ENCODE results near the gene SRSF7. TPM values are rescaled to one million over a fixed set of nuclear protein-coding genes. Genes with fewer than 3 reads are reported as not detected.
"Not testable (repeated sequence)": the region's sequence is repeated elsewhere in the genome, so short reads cannot be mapped to it uniquely, and the experiment has no call there.

The SRSF7 gene
- total RNA-seq, 6 donors from 2014 or later, result 44.2 to 260 (median 121) TPM

DNA sequence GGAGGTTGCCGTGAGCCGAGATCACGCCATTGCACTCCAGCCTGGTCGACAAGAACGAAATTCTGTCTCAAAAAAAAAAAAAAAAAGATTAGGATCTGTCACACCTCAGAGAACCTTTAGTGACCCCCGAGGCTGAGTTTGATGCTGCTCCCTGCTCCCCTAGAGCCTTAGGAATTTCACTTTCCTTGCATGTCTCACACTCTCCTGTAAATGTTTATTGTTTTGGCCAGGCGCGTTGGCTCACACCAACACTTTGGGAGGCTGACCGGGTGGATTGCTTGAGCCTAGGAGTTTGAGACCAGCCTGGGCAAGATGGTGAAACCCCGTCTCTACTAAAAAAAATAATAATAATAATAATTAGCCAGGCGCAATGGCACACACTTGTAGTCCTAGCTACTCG lies 31.5 kb downstream of the SRSF7 start:
- H3K4me3 ChIP-seq, result no peak overlapping the region
- H3K36me3 ChIP-seq, result no peaks in the 10 kb centered on the region
- H3K4me1 ChIP-seq, result peaks cover 9 to 20% (median 11%) of the 10 kb centered on the region in 4 donors
- DNase-seq (no peak), ATAC-seq (ENCODE audit: low FRiP score in 2 of 2) (no peak)
- TF ChIP-seq, protein P1, sequence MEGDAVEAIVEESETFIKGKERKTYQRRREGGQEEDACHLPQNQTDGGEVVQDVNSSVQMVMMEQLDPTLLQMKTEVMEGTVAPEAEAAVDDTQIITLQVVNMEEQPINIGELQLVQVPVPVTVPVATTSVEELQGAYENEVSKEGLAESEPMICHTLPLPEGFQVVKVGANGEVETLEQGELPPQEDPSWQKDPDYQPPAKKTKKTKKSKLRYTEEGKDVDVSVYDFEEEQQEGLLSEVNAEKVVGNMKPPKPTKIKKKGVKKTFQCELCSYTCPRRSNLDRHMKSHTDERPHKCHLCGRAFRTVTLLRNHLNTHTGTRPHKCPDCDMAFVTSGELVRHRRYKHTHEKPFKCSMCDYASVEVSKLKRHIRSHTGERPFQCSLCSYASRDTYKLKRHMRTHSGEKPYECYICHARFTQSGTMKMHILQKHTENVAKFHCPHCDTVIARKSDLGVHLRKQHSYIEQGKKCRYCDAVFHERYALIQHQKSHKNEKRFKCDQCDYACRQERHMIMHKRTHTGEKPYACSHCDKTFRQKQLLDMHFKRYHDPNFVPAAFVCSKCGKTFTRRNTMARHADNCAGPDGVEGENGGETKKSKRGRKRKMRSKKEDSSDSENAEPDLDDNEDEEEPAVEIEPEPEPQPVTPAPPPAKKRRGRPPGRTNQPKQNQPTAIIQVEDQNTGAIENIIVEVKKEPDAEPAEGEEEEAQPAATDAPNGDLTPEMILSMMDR (IDR thresholded peaks at IDR 0.05), result no peak
- TF ChIP-seq POLR2AphosphoS5 (IDR thresholded peaks at IDR 0.05), result no peak
- TF ChIP-seq EP300 (IDR thresholded peaks at IDR 0.05), result no peak
- no peak for TF ChIP-seq POLR2A (IDR thresholded peaks at IDR 0.05)
- peak overlapping the region in 2 of 4 donors; percentile 35 for H3K27ac ChIP-seq
- H3K9me3 ChIP-seq, result no peaks in the 10 kb centered on the region
- H3K27me3 ChIP-seq, result no peaks in the 10 kb centered on the region
- 90 to 92% methylated on average over 12 of the region's 12 CpGs for WGBS, 2 donors

DNA sequence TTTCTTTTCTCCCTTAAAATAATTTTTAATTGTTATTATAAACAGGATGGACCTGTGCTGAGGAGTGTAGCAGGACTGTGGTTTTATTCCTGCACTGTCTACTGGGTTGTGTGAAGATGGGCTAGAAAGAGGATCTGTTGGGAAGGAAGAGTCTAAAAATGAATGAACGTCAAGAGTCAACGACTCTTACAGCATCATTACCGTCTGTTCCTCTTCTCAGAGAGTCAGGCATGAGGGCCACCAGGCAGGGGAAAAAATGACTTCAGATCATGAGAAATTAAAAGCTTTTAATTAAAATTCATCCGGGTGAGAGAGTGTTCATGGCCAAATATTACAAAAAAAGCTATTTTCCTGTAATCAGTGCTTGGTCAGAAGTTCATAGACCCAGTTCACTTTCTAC lies 32.6 kb downstream of the SRSF7 start:
- ATAC-seq (ENCODE audit: low FRiP score in 2 of 2) (no peak), DNase-seq (no peak)
- WGBS, 2 donors, result 78 to 92% methylated on average over 4 of the region's 4 CpGs
- no peak overlapping the region for H3K27ac ChIP-seq
- no peaks in the 10 kb centered on the region for H3K36me3 ChIP-seq
- no peak overlapping the region for H3K4me3 ChIP-seq
- TF ChIP-seq, protein P1 (IDR thresholded peaks at IDR 0.05), result no peak
- TF ChIP-seq EP300 (IDR thresholded peaks at IDR 0.05), result no peak
- no peak for TF ChIP-seq POLR2A (IDR thresholded peaks at IDR 0.05)
- no peak for TF ChIP-seq POLR2AphosphoS5 (IDR thresholded peaks at IDR 0.05)
- H3K27me3 ChIP-seq, result no peaks in the 10 kb centered on the region
- peaks cover 9 to 20% (median 11%) of the 10 kb centered on the region in 4 donors for H3K4me1 ChIP-seq
- H3K9me3 ChIP-seq, result no peaks in the 10 kb centered on the region

DNA sequence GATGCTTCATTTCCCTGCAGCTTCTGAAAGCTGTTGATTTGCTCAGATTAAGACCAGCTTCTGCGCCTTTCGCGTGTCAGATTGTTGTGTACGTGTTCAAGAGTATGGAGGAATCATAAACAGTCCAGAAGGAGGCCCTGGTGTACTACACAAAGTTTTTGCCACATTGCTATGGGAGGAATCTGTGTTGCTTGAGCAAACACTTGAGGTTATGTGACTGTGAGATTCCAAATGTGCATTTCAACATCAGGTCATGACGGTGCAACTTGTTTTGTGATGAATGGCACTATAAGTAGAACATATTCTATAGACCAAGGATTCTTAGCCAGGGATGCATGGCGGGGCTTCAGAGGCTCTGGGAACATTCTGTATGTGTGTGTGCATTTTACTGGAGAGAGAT lies 35.0 kb downstream of the SRSF7 start:
- TF ChIP-seq POLR2AphosphoS5 (IDR thresholded peaks at IDR 0.05) (no peak), POLR2A (IDR thresholded peaks at IDR 0.05) (no peak), EP300 (IDR thresholded peaks at IDR 0.05) (no peak)
- TF ChIP-seq, protein P1 (IDR thresholded peaks at IDR 0.05), result no peak
- H3K36me3 ChIP-seq, result peaks cover 0 to 3% (median 0%) of the 10 kb centered on the region in 4 donors
- peaks cover 5 to 10% (median 7%) of the 10 kb centered on the region in 4 donors for H3K4me1 ChIP-seq
- H3K9me3 ChIP-seq, result no peaks in the 10 kb centered on the region
- no peaks in the 10 kb centered on the region for H3K27me3 ChIP-seq
- 74 to 80% methylated on average over 6 of the region's 6 CpGs for WGBS, 2 donors
- peak in 1 of 2 donors; percentile 51 for DNase-seq
- H3K4me3 ChIP-seq, result no peak overlapping the region
- peak; percentile 21 to 81 for ATAC-seq (ENCODE audit: low FRiP score in 2 of 2)
- H3K27ac ChIP-seq, result peak overlapping the region in 3 of 4 donors; percentile 39 to 69 (median 58)

DNA sequence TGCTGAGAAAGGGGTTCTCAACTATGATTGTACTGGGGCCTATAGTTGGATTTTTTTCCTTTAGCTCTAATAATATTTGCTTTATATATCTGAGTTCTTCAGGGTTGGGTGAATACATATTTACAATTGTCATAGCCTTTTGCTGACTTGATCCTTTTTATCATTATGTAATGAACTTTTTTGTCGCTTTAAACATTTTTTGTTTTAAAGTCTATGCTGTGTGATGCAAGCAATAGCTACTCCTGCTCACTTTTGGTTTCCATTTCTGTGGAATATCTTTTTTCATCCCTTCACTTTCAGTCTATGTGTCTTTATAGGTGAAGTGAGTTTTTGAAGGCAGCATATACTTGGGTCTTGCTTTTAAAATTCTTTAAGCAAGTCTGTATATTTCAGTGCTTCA lies 36.2 kb downstream of the SRSF7 start:
- ATAC-seq (ENCODE audit: low FRiP score in 2 of 2); H3K9me3 ChIP-seq; H3K4me3 ChIP-seq; H3K36me3 ChIP-seq; H3K27me3 ChIP-seq; DNase-seq; H3K4me1 ChIP-seq: not testable (repeated sequence)
- 75 to 89% methylated on average over 1 of the region's 1 CpG for whole genome bisulfite sequencing, 2 donors
- peak overlapping the region in 1 of 4 donors; percentile 61 for H3K27ac ChIP-seq

DNA sequence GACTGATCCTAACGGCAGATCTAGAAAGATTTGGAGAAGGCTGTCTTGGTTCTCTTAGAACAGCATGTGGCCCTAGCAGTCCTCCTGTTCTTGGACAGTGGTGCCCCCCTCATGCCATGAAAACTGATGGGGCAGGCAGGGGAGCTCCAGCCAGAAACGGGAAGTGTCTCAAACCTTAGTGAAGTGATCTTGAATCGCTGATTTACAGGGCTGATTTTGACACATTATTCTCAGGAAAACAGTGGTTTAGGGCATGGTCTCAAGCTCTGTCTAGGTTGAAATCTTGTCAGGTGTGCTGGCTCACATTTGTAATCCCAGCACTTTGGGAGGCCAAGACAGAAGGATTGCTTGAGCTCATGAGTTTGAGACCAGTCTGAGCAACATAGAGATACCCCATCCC lies 37.8 kb downstream of the SRSF7 start:
- WGBS, 2 donors, result 29 to 74% methylated on average over 2 to 3 of the region's 3 CpGs
- Histone ChIP-seq H3K9me3 (no peaks in the 10 kb centered on the region), H3K4me3 (no peak overlapping the region), H3K36me3 (peaks cover 0 to 5% (median 0%) of the 10 kb centered on the region in 4 donors), H3K27me3 (no peaks in the 10 kb centered on the region), H3K4me1 (peaks cover 0 to 5% (median 2%) of the 10 kb centered on the region in 4 donors), H3K27ac (no peak overlapping the region)
- ATAC-seq (ENCODE audit: low FRiP score in 2 of 2), result no peak
- DNase-seq, result no peak
- TF ChIP-seq, protein P1 (IDR thresholded peaks at IDR 0.05), result no peak
- TF ChIP-seq EP300 (IDR thresholded peaks at IDR 0.05), result no peak
- no peak for TF ChIP-seq POLR2AphosphoS5 (IDR thresholded peaks at IDR 0.05)
- no peak for TF ChIP-seq POLR2A (IDR thresholded peaks at IDR 0.05)

Data from upper lobe of left lung (tissue), 6 donors.